CD4-positive, alpha-beta T cell (primary cell): ENCODE data around the gene TRIM44. TPM values are rescaled to one million over a fixed set of nuclear protein-coding genes. Genes with fewer than 3 reads are reported as not detected.

Source experiments
- ATAC-seq: fragments of 200-7000 bp; cut with Tn5 transposase; one replicate; pipeline ENCODE4 v1.10.0; 2022; ENCODE audit warnings: mild to moderate bottlenecking; ENCODE audit not compliant: poor library complexity
- CTCF ChIA-PET: fragments of 350-600 bp; sonication (Branson Sonifier 250); formaldehyde crosslinking; loops from one replicate; lab custom pipeline; 2021; ENCODE audit warnings: antibody characterized with exemption, inconsistent platforms; lab: Charles Lee
- POLR2A ChIA-PET: fragments of 350-600 bp; sonication (Branson Sonifier 250); formaldehyde crosslinking; loops from one replicate; lab custom pipeline; 2021; ENCODE audit warnings: antibody characterized with exemption, inconsistent platforms; lab: Charles Lee
- DNase-seq, 14 experiments: peaks; one replicate each; pipeline ENCODE4 v3.0.0-alpha.2; 2013 to 2020; ENCODE audit warnings: mixed read lengths in 2 of 14
- H3K27ac ChIP-seq, 2 donors: one replicate each; pipeline versions ENCODE4 v1.5.1 to v1.7.0; 2013; ENCODE audit warnings: low read length in 2 of 2, low read depth in 1 of 2, mild to moderate bottlenecking in 1 of 2
- H3K27me3 ChIP-seq, 2 experiments: 1 replicate in 1 of 2; 2 replicates in 1 of 2; pipeline versions ENCODE4 v1.6.1 to v1.7.0; 2013; ENCODE audit warnings: low read length in 2 of 2, control low read depth in 1 of 2, mild to moderate bottlenecking in 1 of 2, moderate library complexity in 1 of 2; ENCODE audit not compliant: insufficient read depth in 2 of 2, control insufficient read depth in 1 of 2
- H3K36me3 ChIP-seq: one replicate; pipeline ENCODE4 v1.6.1; 2013; ENCODE audit warnings: low read length, control low read depth; ENCODE audit not compliant: insufficient read depth
- H3K4me1 ChIP-seq: one replicate; pipeline ENCODE4 v1.6.1; 2013; ENCODE audit warnings: low read length, control low read depth; ENCODE audit not compliant: insufficient read depth
- H3K4me3 ChIP-seq: one replicate; pipeline ENCODE4 v1.5.1; 2013; ENCODE audit warnings: mild to moderate bottlenecking, low read length, moderate library complexity
- H3K9me3 ChIP-seq, 2 experiments: 1 replicate in 1 of 2; 2 replicates in 1 of 2; pipeline versions ENCODE4 v1.6.1 to v1.7.0; 2013; ENCODE audit warnings: low read length in 2 of 2, mild to moderate bottlenecking in 2 of 2, control low read depth in 1 of 2, moderate library complexity in 1 of 2; ENCODE audit not compliant: control insufficient read depth in 1 of 2, insufficient read depth in 1 of 2
- H3K27ac Mint-ChIP-seq: one replicate; pipeline ENCODE4 v1.8.0; 2020; ENCODE audit warnings: mixed read lengths
- H3K27me3 Mint-ChIP-seq: one replicate; pipeline ENCODE4 v1.8.0; 2021; ENCODE audit warnings: mixed read lengths
- H3K36me3 Mint-ChIP-seq: one replicate; pipeline ENCODE4 v1.8.0; 2021; ENCODE audit warnings: low read depth, mixed read lengths
- H3K4me1 Mint-ChIP-seq: one replicate; pipeline ENCODE4 v1.8.0; 2021; ENCODE audit warnings: low read depth, mixed read lengths
- H3K4me3 Mint-ChIP-seq: one replicate; pipeline ENCODE4 v1.8.0; 2020; ENCODE audit warnings: mild to moderate bottlenecking, mixed read lengths
- H3K9me3 Mint-ChIP-seq: one replicate; pipeline ENCODE4 v1.8.0; 2020; ENCODE audit warnings: mixed read lengths
- intact Hi-C, 2 experiments: fragments of 100-400 bp; cut with DNase I in 1 of 2; cut with micrococcal nuclease in 1 of 2; formaldehyde crosslinking; loops; one replicate each; pipeline versions ENCODE4 v1.15.1 to v1.9.0; 2023 to 2025; cut with DNase I, micrococcal nuclease
- total RNA-seq, 174 experiments: library from RNA in 2 of 174; stranded (reverse) in 2 of 174; gene quantifications; one replicate each; pipeline ENCODE4 v1.2.3 and lab custom pipeline; 2021 to 2026
- TF ChIP-seq, protein P1 (sequence below): fragments of 200-600 bp; IDR thresholded peaks from one replicate; pipeline ENCODE4 v1.8.0; 2022; ENCODE audit warnings: antibody characterized with exemption, mild to moderate bottlenecking

Gene TRIM44
- total RNA-seq, 2 experiments from 2014 or later, result 32.1 to 36.7 TPM

DNA sequence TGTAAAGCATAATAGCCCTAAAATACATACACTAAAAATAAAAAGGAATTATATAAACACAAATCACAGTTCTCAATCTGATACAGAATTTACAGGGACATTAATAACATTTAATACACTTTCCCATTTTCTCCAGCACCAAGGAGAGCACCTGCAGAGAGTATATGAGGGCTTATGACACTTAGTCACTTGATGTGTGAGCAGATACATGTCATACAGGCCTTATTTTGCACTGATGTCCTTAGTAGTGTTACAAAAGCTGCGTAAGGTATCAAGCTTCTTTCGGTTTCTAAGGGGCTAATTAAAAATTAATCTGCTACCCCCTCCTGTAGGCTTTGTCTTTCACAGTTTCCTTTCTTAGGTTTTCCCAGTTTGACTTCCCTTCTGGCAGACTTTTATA, 61.3 kb downstream of the TRIM44 start:
- no peaks in the 10 kb centered on the region for H3K9me3 ChIP-seq
- H3K4me1 Mint-ChIP-seq, result peaks cover 38% of the 10 kb centered on the region

DNA sequence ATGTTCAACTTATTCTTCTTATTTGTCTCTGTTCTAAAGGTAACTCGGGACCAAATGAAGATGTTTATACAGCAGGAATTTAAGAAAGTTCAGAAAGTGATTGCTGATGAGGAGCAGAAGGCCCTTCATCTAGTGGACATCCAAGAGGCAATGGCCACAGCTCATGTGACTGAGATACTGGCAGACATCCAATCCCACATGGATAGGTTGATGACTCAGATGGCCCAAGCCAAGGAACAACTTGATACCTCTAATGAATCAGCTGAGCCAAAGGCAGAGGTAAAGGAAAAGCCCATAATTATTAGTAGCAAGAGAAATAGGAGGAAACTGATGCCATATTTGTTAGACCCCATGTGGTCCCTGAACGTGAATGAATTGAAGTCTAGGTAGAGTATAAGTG, 63.3 kb downstream of the TRIM44 start:
- Mint-ChIP-seq H3K36me3 (peaks cover 78% of the 10 kb centered on the region), H3K4me1 (peaks cover 21% of the 10 kb centered on the region), H3K9me3 (peaks cover 16% of the 10 kb centered on the region), H3K27me3 (no peaks in the 10 kb centered on the region), H3K4me3 (no peak overlapping the region), H3K27ac (no peak overlapping the region)
- Histone ChIP-seq H3K27ac (no peak overlapping the region), H3K36me3 (peaks cover 29% of the 10 kb centered on the region), H3K27me3 (no peaks in the 10 kb centered on the region), H3K4me3 (no peak overlapping the region), H3K9me3 (peaks cover 3 to 15% of the 10 kb centered on the region in 2 experiments), H3K4me1 (no peaks in the 10 kb centered on the region)
- TF ChIP-seq, protein P1, sequence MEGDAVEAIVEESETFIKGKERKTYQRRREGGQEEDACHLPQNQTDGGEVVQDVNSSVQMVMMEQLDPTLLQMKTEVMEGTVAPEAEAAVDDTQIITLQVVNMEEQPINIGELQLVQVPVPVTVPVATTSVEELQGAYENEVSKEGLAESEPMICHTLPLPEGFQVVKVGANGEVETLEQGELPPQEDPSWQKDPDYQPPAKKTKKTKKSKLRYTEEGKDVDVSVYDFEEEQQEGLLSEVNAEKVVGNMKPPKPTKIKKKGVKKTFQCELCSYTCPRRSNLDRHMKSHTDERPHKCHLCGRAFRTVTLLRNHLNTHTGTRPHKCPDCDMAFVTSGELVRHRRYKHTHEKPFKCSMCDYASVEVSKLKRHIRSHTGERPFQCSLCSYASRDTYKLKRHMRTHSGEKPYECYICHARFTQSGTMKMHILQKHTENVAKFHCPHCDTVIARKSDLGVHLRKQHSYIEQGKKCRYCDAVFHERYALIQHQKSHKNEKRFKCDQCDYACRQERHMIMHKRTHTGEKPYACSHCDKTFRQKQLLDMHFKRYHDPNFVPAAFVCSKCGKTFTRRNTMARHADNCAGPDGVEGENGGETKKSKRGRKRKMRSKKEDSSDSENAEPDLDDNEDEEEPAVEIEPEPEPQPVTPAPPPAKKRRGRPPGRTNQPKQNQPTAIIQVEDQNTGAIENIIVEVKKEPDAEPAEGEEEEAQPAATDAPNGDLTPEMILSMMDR, result no peak
- POLR2A ChIA-PET, result no interaction called here
- ATAC-seq (no peak), DNase-seq (no peak)
- CTCF ChIA-PET, result no interaction called here
- intact Hi-C loops, result no loop called here

More for the DNA sequence above, 61.3 kb downstream of the TRIM44 start:
- CTCF ChIA-PET, result no interaction called here
- H3K4me3 Mint-ChIP-seq, result no peak overlapping the region
- H3K27ac Mint-ChIP-seq, result no peak overlapping the region
- peaks cover 25% of the 10 kb centered on the region for H3K36me3 ChIP-seq
- peaks cover 6% of the 10 kb centered on the region for H3K9me3 Mint-ChIP-seq
- H3K27me3 Mint-ChIP-seq, result no peaks in the 10 kb centered on the region
- TF ChIP-seq, protein P1, result no peak
- H3K4me3 ChIP-seq, result no peak overlapping the region
- DNase-seq (no peak), ATAC-seq (no peak)
- intact Hi-C loops, result no loop called here
- POLR2A ChIA-PET, result no interaction called here
- no peak overlapping the region for H3K27ac ChIP-seq
- H3K4me1 ChIP-seq, result no peaks in the 10 kb centered on the region
- H3K36me3 Mint-ChIP-seq, result peaks cover 60% of the 10 kb centered on the region
- H3K27me3 ChIP-seq, result no peaks in the 10 kb centered on the region

DNA sequence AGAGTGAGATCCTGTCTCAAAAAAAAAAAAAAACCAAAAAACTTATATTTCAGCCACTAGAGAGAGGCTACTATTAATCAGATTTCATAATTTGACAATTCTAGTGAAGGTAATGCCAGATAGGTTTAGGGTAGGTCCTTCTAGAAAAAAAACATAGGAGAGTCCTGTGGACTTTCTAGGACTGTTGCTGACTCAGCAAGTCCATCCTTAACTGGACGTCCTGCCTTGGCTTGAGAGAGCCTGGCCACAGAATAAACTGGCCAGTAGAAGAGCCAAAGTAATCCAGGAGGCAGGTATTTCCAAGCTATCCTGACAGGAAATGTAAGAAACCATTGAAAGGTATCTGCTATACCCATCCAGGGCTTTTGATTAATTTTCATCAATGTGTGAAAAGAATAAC, 64.6 kb downstream of the TRIM44 start:
- peaks cover 16% of the 10 kb centered on the region for H3K9me3 Mint-ChIP-seq
- H3K27ac Mint-ChIP-seq, result no peak overlapping the region
- H3K4me1 Mint-ChIP-seq, result peaks cover 10% of the 10 kb centered on the region
- CTCF ChIA-PET, result no interaction called here
- peaks cover 86% of the 10 kb centered on the region for H3K36me3 Mint-ChIP-seq
- Histone ChIP-seq H3K27me3 (no peaks in the 10 kb centered on the region), H3K27ac (no peak overlapping the region), H3K36me3 (peaks cover 29% of the 10 kb centered on the region), H3K4me3 (no peak overlapping the region), H3K4me1 (no peaks in the 10 kb centered on the region), H3K9me3 (peaks cover 3 to 18% of the 10 kb centered on the region in 2 experiments)
- H3K27me3 Mint-ChIP-seq, result no peaks in the 10 kb centered on the region
- POLR2A ChIA-PET, result no interaction called here
- intact Hi-C loops, result no loop called here
- no peak for DNase-seq
- ATAC-seq, result no peak
- no peak overlapping the region for H3K4me3 Mint-ChIP-seq
- TF ChIP-seq, protein P1, result no peak
